Activated T-helper 1 cell treated with anti-CD3 and anti-CD28 coated beads, Interleukin-12 subunit alpha, Interleukin-12 subunit beta, Interleukin-2, Interleukin-4 antibody, amounts not matched to agents 30 ng/mL and 10 ng/mL and 1 ng/mL, durations not matched to agents 14 hours and 24 hours and 36 hours (primary cell): ENCODE data around the gene LAMB4. TPM values are rescaled to one million over a fixed set of nuclear protein-coding genes. Genes with fewer than 3 reads are reported as not detected.

Source experiments
- DNase-seq: peaks from one replicate; pipeline ENCODE4 v3.0.0; 2021; ENCODE audit warnings: low spot score
- H3K27ac Mint-ChIP-seq: one replicate; pipeline ENCODE4 v1.8.0; 2021; ENCODE audit warnings: mild to moderate bottlenecking, mixed read lengths
- H3K27me3 Mint-ChIP-seq: one replicate; pipeline ENCODE4 v1.8.0; 2022; ENCODE audit warnings: mild to moderate bottlenecking, moderate library complexity, mixed read lengths; ENCODE audit not compliant: insufficient read depth
- H3K36me3 Mint-ChIP-seq: one replicate; pipeline ENCODE4 v1.8.0; 2021; ENCODE audit warnings: low read depth, mixed read lengths
- H3K4me1 Mint-ChIP-seq: one replicate; pipeline ENCODE4 v1.8.0; 2021; ENCODE audit warnings: low read depth, mixed read lengths
- H3K4me3 Mint-ChIP-seq: one replicate; pipeline ENCODE4 v1.8.0; 2021; ENCODE audit warnings: mild to moderate bottlenecking, moderate library complexity, mixed read lengths
- H3K9me3 Mint-ChIP-seq: one replicate; pipeline ENCODE4 v1.8.0; 2021; ENCODE audit warnings: mixed read lengths
- intact Hi-C: fragments of 100-400 bp; cut with micrococcal nuclease; formaldehyde crosslinking; loops from one replicate; pipeline ENCODE4 v1.15.1; 2024
- total RNA-seq: library from RNA; stranded (reverse); gene quantifications from 2 replicates; pipeline ENCODE4 v1.2.3, GENCODE V29; 2022

The LAMB4 gene
- total RNA-seq, 1 donor from 2014 or later: not detected

- intact Hi-C loops: no loop called here
- no peaks in the 10 kb centered on the region for H3K36me3 Mint-ChIP-seq
- H3K9me3 Mint-ChIP-seq: no peaks in the 10 kb centered on the region
- no peak for DNase-seq
- peaks cover 14% of the 10 kb centered on the region for H3K27me3 Mint-ChIP-seq
- H3K27ac Mint-ChIP-seq: no peak overlapping the region
- H3K4me3 Mint-ChIP-seq: no peak overlapping the region
- H3K4me1 Mint-ChIP-seq: no peaks in the 10 kb centered on the region
These were observed 35.0 kb downstream of the LAMB4 start for GRCh38 chr7:108094933-108095710.

GRCh38 chr7:108094346-108094745 lies 35.8 kb downstream of the LAMB4 start:
- peaks cover 14% of the 10 kb centered on the region for H3K27me3 Mint-ChIP-seq
- no peaks in the 10 kb centered on the region for H3K9me3 Mint-ChIP-seq
- no peaks in the 10 kb centered on the region for H3K36me3 Mint-ChIP-seq
- H3K4me3 Mint-ChIP-seq: no peak overlapping the region
- no peak overlapping the region for H3K27ac Mint-ChIP-seq
- no peak for DNase-seq
- no peaks in the 10 kb centered on the region for H3K4me1 Mint-ChIP-seq
- intact Hi-C loops: no loop called here

DNA sequence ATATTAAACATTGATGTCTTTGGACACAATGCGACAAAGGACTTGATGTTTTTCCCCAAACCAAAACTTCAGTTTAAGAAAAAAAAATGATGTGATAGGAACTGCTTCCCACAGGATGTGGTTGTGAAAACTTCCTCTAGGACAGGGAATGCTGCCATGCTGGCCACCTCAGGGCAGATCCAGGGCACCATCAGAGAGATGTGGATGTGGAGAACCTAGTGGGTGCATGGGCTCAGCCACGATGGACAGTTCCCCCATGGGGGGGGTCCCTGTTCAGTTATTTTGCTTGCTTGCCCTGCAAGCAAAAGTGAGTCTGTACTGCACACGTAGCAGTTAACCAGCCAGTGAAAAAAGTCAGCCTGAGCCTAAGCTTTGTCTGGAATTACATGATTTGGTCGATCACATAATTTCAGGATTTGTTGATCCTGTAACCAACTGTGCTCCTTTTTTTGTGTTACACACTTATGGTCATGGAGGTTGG lies 36.3 kb downstream of the LAMB4 start:
- intact Hi-C loops: no loop called here
- no peak for DNase-seq
- peaks cover 14% of the 10 kb centered on the region for H3K27me3 Mint-ChIP-seq
- H3K36me3 Mint-ChIP-seq: no peaks in the 10 kb centered on the region
- H3K4me3 Mint-ChIP-seq: no peak overlapping the region
- no peaks in the 10 kb centered on the region for H3K4me1 Mint-ChIP-seq
- no peak overlapping the region for H3K27ac Mint-ChIP-seq
- no peaks in the 10 kb centered on the region for H3K9me3 Mint-ChIP-seq

DNA sequence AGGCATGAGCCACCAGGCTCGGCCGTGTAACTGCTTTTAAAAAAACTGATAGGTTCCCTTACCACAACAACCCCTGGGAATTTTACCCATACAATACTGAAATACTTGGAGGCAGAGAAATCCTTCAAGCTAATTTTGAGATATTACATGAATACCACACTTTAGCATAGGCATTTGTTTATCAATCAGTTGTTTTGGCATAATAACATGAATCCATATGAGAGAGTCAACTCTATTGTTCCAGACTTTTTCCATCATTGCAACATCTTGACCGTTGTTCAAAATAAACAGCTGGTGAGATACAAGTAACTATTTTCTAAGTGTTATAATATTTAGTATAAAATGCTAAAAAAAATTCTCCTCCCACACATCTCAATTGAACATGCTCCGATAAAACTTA lies 36.8 kb downstream of the LAMB4 start:
- H3K4me1 Mint-ChIP-seq: no peaks in the 10 kb centered on the region
- no peak overlapping the region for H3K27ac Mint-ChIP-seq
- peaks cover 14% of the 10 kb centered on the region for H3K27me3 Mint-ChIP-seq
- H3K36me3 Mint-ChIP-seq: no peaks in the 10 kb centered on the region
- no peaks in the 10 kb centered on the region for H3K9me3 Mint-ChIP-seq
- H3K4me3 Mint-ChIP-seq: no peak overlapping the region
- no peak for DNase-seq
- intact Hi-C loops: no loop called here

DNA sequence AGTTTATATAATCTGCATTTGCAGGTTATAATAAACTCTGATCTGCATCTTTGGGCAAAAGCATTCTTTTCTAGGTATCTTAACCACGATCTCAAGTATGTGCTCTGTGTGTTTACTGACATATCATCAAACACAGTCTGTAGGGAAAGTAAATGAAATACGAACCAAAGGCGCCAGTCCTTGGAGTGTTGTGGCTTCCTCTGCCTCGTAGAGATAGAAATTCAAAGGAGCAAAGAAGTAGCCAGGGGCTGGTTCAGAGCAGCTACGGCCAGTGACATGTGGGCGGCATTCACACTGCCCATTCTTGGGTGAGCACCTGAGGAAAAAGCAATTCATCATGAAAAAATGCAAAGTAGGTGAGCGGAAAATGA lies 38.7 kb downstream of the LAMB4 start:
- no peak for DNase-seq
- no peak overlapping the region for H3K27ac Mint-ChIP-seq
- no peaks in the 10 kb centered on the region for H3K9me3 Mint-ChIP-seq
- intact Hi-C loops: no loop called here
- peaks cover 14% of the 10 kb centered on the region for H3K27me3 Mint-ChIP-seq
- H3K36me3 Mint-ChIP-seq: no peaks in the 10 kb centered on the region
- no peaks in the 10 kb centered on the region for H3K4me1 Mint-ChIP-seq
- H3K4me3 Mint-ChIP-seq: no peak overlapping the region

DNA sequence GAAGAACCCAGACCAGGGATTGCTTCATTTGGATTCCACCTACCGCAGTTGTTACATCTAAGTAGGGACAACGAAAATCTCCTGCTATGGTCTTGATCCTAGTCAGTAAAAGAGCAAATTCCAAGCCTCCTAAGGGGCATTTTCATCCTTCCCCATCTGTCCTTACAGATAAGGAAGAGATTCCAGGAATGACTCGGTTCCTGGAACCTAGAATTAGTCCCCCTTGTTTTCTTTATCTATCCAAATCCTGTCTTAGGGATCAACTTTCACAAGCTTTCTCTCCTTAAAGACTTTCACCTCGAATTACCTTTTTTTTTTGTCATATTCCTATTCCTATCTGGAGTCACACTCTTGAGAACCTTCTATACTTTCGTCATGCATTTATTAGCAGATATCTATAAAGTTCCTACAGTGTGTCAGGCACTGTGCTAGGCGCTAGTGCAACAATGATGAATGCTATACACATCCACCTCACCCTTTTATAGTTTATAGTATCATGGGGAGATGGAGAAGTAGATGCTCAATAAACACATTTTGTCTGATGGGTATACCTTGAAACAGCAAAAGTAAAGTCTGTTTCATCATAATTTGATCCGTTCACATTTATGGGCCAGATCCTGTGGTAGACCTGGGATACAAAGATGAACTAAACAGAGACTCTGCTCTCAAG lies 39.2 kb downstream of the LAMB4 start:
- H3K4me3 Mint-ChIP-seq: no peak overlapping the region
- no peaks in the 10 kb centered on the region for H3K4me1 Mint-ChIP-seq
- H3K27ac Mint-ChIP-seq: no peak overlapping the region
- no peaks in the 10 kb centered on the region for H3K9me3 Mint-ChIP-seq
- DNase-seq: no peak
- no peaks in the 10 kb centered on the region for H3K36me3 Mint-ChIP-seq
- intact Hi-C loops: no loop called here
- peaks cover 14% of the 10 kb centered on the region for H3K27me3 Mint-ChIP-seq

GRCh38 chr7:108089381-108089780 lies 40.8 kb downstream of the LAMB4 start:
- intact Hi-C loops: no loop called here
- no peaks in the 10 kb centered on the region for H3K36me3 Mint-ChIP-seq
- DNase-seq: no peak
- H3K4me3 Mint-ChIP-seq: no peak overlapping the region
- no peak overlapping the region for H3K27ac Mint-ChIP-seq
- no peaks in the 10 kb centered on the region for H3K9me3 Mint-ChIP-seq
- H3K4me1 Mint-ChIP-seq: no peaks in the 10 kb centered on the region
- peaks cover 7% of the 10 kb centered on the region for H3K27me3 Mint-ChIP-seq

DNA sequence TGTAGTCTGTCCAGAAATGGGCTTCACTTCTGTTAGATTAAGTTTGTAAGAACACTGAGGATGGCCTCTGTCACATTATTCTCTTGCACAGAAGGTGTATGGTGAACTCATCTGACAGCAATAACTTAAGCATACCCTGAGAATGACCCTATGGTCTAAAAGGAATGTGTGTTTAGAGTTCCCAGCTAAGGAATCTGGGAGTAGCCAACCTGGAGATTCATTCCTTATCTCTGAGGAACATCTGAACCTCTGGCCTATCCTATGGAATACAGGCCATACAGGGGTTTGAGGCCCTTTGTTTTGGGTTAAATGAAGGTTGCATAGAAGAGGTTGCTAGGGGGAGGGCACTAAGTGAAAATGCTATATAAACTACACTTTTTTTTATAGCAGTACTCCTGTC lies 41.4 kb downstream of the LAMB4 start:
- Mint-ChIP-seq H3K4me1 (no peaks in the 10 kb centered on the region), H3K4me3 (no peak overlapping the region), H3K9me3 (no peaks in the 10 kb centered on the region), H3K36me3 (no peaks in the 10 kb centered on the region), H3K27me3 (peaks cover 4% of the 10 kb centered on the region), H3K27ac (no peak overlapping the region)
- intact Hi-C loops: no loop called here
- no peak for DNase-seq

- DNase-seq: no peak
- intact Hi-C loops: no loop called here
- H3K27me3 Mint-ChIP-seq: peaks cover 4% of the 10 kb centered on the region
- no peak overlapping the region for H3K27ac Mint-ChIP-seq
- H3K9me3 Mint-ChIP-seq: no peaks in the 10 kb centered on the region
- H3K4me3 Mint-ChIP-seq: no peak overlapping the region
- no peaks in the 10 kb centered on the region for H3K4me1 Mint-ChIP-seq
- no peaks in the 10 kb centered on the region for H3K36me3 Mint-ChIP-seq
These were observed 42.4 kb downstream of the LAMB4 start for GRCh38 chr7:108087778-108088177.

GRCh38 chr7:108086962-108087361 lies 43.2 kb downstream of the LAMB4 start:
- H3K9me3 Mint-ChIP-seq: no peaks in the 10 kb centered on the region
- H3K4me1 Mint-ChIP-seq: no peaks in the 10 kb centered on the region
- H3K27ac Mint-ChIP-seq: no peak overlapping the region
- peaks cover 4% of the 10 kb centered on the region for H3K27me3 Mint-ChIP-seq
- no peak overlapping the region for H3K4me3 Mint-ChIP-seq
- intact Hi-C loops: no loop called here
- DNase-seq: no peak
- H3K36me3 Mint-ChIP-seq: no peaks in the 10 kb centered on the region

- no peak overlapping the region for H3K4me3 Mint-ChIP-seq
- no peak for DNase-seq
- H3K36me3 Mint-ChIP-seq: no peaks in the 10 kb centered on the region
- H3K9me3 Mint-ChIP-seq: no peaks in the 10 kb centered on the region
- peaks cover 4% of the 10 kb centered on the region for H3K27me3 Mint-ChIP-seq
- H3K27ac Mint-ChIP-seq: no peak overlapping the region
- intact Hi-C loops: no loop called here
- H3K4me1 Mint-ChIP-seq: no peaks in the 10 kb centered on the region
These were observed 43.6 kb downstream of the LAMB4 start for GRCh38 chr7:108086546-108086945.

DNA sequence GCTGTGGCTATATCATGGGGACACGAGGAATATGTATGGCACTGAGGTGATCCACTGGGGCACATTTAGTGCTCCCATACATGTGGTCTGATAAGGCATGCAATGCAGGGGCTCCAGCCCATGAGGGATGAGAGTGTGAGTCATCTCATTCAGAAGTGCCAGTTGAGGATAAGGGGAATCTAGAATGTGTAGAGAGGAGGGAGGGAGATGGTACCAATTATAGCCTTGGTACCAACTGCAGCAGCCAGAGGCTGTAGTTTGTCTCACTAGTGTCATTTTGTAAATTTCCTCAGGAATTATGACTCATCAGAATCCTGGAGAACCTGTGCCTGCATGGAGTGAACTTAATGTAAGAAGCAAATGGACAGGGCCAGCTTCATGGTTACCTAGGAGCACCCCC lies 46.2 kb downstream of the LAMB4 start:
- intact Hi-C loops: no loop called here
- no peaks in the 10 kb centered on the region for H3K4me1 Mint-ChIP-seq
- no peak overlapping the region for H3K27ac Mint-ChIP-seq
- H3K4me3 Mint-ChIP-seq: no peak overlapping the region
- H3K36me3 Mint-ChIP-seq: no peaks in the 10 kb centered on the region
- H3K27me3 Mint-ChIP-seq: no peaks in the 10 kb centered on the region
- DNase-seq: no peak
- H3K9me3 Mint-ChIP-seq: no peaks in the 10 kb centered on the region

GRCh38 chr7:108079648-108080591 lies 50.2 kb downstream of the LAMB4 start:
- Mint-ChIP-seq H3K27me3 (peaks cover 4% of the 10 kb centered on the region), H3K27ac (no peak overlapping the region), H3K4me1 (no peaks in the 10 kb centered on the region), H3K36me3 (no peaks in the 10 kb centered on the region), H3K9me3 (no peaks in the 10 kb centered on the region), H3K4me3 (no peak overlapping the region)
- DNase-seq: no peak
- intact Hi-C loops: no loop called here
